GM18507 (cell line): ENCODE results near the gene CTCF.
A peak's percentile ranks its signal among the peaks of the same experiment; 100 is the strongest.

ENCODE experiments used
- DNase-seq: peaks from one replicate; pipeline ENCODE4 v3.0.0; 2011; ENCODE audit warnings: low read depth; ENCODE audit not compliant: insufficient read length; ENCODE audit errors: extremely low spot score
- FAIRE-seq: peaks from 2 replicates; lab custom pipeline; 2011; peaks lifted over from hg19 to GRCh38; lab: Jason Lieb, UNC

CTCF gene

DNA sequence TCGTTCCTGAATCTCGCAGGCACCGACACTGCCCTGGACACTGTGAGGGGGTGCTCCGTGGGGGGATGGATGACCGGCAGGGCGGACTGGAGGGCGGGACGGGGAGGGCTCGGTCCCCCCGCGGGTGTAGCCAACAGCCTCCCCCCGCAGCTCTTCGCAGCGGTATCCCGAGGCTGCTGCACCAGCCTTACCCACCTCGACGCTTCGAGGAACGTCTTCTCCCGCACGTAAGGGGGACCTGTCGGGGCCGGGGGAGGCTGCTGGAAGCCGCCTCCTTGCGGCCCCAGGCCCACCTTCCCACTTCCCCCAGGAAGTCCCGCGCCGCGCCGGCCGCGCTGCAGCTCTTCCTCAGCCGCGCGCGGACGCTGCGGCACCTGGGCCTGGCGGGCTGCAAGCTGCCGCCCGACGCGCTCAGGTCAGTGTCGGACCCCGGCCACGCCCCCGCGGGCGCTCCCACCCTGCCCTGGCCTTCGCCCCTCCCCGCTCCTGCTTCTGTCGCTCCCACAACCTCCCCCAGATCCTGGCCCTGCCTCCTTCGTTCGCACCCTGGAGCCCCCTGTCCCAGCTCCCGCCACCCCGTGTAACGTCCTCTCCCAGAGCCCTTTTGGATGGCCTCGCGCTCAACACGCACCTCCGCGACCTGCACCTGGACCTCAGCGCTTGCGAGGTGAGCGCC lies 85.9 kb downstream of the CTCF start:
- no peak for DNase-seq
- no peak for FAIRE-seq

DNA sequence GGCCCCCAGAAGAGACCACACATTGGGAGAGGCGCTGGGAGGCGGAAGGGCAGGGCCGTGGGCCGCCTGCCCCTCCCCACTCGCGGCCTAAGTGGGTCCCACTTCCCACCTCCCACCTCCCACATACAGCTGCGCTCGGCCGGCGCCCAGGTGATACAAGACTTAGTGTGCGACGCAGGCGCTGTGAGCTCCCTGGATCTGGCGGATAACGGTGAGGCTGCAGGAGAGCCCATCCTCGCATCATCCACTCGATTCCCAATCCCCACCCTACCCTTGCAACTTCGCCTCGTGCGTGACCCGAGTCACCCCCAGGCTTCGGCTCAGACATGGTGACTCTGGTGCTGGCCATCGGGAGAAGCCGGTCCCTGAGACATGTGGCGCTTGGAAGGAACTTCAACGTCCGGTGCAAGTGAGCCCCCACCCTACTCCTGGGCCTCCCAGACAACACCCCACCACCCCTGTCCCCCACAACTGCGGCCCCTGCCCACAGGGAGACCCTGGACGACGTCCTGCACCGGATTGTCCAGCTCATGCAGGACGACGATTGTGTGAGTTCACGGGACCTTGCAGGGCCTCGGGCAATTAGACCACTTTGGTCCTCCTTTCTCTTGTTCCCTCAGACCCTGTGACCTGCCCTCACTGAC lies 86.6 kb downstream of the CTCF start:
- no peak for DNase-seq
- no peak for FAIRE-seq

- FAIRE-seq = no peak
- DNase-seq = no peak
These were observed 87.2 kb downstream of the CTCF start for GRCh38 chr16:67649494-67649931.

DNA sequence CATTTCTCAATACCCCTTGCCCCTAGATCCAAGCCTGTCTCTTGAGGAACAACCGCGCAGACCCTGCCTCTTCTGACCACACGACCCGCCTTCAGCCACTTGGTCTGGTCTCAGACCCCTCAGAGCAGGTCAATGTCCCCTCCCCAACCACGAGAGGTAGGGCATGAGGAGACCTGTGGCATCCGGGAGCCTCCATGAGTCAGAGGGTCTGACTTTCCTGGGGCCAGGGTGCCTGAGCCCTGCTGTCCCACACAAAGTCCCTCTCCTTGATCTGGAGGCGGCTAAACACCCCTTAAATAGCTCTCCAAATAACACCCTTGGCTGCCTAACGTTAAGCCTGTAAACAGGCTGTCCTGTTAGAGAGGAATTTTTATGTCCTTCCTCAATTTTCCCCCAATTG lies 87.7 kb downstream of the CTCF start:
- FAIRE-seq = no peak
- no peak for DNase-seq

DNA sequence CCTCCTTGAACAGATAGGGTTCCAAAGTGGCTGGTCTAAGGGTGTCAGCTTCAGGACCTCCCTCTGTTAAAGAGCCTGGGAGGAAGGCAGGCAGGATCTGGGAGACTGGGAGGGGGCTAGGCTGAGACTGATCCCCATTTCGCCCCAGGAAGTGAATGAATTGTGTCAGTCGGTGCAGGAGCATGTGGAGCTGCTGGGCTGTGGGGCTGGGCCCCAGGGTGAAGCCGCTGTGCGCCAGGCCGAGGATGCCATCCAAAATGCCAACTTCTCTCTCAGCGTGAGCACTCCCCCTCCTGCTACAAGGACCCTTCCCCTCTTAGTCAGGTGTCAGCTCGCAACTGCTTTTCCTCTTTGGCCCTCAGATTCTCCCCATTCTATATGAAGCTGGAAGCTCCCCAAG lies 88.7 kb downstream of the CTCF start:
- FAIRE-seq (no peak), DNase-seq (no peak)

DNA sequence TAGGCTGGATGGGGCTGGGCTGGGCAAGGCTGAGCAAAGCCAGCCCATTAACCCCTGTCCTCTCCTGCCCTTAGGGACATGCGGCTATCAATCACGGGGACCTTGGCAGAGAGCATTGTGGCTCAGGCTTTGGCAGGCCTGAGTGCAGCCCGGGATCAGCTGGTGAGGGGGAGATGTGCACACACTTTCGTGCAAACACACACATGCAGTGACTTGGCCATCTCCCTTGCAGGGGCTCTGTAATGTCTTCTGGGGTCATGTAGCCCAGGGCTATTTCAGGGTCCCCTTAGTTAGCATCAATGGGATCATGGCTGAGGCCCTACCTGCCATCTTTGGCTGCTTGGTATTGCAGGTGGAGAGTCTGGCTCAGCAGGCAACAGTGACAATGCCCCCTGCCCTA lies 89.5 kb downstream of the CTCF start:
- DNase-seq (no peak), FAIRE-seq (no peak)

DNA sequence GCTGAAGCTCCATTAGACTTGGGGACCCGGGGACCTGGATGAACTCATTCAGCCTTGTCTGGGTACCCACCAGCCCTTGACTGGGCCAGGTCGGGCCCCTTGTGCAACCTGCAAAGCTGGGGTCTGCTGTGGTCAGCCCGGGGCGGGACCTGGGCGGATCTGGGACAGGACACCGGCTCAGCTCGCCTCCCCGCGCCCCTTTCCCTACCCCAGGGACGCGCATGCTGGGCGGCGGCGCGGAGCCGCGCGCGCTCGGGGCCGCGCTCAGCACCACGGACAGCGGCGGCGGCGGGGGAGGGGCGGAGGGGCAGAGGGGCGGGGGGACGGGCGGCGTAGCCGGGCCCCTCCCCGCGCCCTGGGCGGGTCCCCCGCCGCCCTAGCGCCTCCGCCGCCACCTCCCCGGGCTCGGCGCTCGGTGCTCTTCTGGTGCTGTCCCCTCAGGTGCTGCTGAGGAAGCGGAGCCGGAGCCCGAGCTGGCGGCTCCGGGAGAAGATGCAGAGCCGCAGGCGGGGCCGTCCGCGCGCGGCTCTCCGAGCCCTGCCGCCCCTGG lies 90.3 kb downstream of the CTCF start:
- no peak for FAIRE-seq
- DNase-seq = no peak

DNA sequence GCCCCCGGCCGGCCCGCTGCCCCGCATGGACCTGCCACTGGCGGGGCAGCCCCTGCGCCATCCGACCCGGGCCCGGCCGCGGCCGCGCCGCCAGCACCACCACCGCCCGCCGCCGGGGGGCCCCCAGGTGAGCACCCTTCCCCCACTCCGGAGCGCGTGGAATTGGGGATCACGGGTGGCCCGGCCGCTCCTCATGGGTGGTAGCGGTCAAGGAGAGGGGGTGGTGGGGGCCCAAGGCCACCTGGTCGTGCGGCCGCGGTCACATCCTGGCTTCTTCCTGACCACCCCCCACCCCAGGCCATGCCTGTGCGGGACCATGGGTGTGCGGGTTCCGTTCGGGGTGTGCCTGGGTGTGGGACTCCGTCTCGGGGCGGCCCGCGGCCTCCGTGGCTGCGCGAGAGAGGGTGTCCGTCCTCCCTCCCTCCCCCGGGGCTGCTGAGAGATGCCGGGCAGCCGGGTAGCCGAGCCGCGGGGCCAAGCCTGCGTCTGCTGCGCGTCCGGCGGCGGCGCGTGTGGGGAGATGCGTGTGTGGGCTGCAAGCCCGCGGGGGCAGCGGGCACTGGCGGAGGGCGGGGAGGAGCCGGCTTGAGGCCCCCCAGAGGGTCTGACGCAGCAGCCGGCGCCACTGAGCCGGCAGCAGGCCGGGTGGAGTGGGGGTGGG lies 90.9 kb downstream of the CTCF start:
- no peak for DNase-seq
- FAIRE-seq = no peak

DNA sequence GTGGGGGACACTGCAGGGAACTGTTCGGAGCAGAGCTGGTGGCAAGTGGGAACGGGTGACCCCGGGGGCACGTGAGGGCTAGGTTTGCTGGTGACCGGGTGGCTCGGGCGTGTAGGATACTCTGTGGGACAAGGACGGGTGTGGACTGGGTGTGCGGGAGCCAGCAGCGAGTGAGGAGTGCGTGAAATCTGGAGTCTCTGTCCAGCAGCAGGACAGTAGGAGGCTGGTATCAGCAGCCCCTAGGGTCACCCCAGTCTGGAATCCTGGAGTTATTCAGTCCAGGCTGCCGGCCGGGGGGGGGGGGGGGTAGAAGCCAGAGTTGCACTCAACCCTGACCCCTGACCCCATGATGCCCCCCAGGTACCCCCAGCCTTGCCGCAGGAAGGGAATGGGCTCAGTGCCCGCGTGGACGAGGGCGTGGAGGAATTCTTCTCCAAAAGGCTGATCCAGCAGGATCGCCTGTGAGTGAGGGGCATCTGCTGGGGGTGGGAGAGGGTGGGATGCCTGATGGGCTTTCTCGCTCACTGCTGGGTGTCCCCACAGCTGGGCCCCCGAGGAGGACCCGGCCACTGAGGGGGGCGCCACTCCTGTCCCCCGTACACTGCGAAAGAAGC lies 91.6 kb downstream of the CTCF start:
- FAIRE-seq (no peak), DNase-seq (no peak)

DNA sequence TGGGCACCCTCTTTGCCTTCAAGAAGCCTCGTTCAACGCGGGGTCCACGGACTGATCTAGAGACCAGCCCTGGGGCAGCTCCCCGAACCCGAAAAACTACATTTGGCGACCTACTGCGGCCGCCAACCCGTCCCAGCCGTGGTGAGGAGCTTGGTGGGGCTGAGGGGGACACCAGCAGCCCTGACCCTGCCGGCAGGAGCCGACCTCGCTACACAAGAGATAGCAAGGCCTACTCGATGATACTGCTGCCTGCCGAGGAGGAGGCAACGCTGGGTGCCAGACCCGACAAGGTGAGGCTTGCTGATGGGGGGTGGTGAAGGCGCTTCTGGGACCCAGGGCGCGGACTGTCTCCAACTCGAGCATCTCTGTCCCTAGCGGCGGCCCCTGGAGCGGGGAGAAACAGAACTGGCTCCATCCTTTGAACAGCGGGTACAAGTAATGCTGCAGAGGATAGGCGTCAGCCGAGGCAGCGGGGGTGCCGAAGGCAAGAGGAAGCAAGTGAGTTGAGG lies 92.1 kb downstream of the CTCF start:
- DNase-seq (no peak), FAIRE-seq (no peak)

- no peak for FAIRE-seq
- no peak for DNase-seq
These were observed 93.0 kb downstream of the CTCF start for GRCh38 chr16:67655363-67655762.

DNA sequence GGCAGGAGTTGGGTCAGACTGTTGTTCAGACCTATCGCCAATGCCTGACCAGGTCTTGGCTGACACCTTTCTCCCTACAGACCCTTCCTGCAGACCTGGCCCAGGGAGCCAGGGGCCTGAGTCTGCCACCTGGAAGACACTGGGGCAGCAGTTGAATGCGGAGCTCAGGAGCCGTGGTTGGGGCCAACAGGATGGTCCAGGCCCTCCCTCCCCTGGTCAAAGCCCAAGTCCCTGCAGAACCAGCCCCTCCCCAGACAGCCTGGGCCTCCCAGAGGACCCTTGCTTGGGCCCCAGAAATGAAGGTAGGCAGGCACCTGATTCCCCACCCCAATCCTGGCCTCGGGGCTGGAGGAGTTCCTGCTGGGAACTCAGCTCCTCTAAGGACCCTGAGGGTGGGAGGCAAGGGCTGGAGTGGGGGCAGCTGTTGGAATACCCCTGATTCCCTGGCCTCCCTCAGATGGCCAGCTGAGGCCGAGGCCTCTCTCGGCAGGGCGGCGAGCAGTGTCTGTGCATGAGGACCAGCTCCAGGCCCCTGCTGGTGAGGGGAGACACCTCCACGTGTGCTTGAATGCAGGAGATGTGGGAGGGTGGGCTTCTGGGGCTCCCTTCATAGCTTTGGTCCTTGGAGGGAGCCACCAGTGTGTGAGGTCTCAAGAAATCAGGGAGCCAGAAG lies 94.2 kb downstream of the CTCF start:
- DNase-seq (no peak), FAIRE-seq (no peak)

DNA sequence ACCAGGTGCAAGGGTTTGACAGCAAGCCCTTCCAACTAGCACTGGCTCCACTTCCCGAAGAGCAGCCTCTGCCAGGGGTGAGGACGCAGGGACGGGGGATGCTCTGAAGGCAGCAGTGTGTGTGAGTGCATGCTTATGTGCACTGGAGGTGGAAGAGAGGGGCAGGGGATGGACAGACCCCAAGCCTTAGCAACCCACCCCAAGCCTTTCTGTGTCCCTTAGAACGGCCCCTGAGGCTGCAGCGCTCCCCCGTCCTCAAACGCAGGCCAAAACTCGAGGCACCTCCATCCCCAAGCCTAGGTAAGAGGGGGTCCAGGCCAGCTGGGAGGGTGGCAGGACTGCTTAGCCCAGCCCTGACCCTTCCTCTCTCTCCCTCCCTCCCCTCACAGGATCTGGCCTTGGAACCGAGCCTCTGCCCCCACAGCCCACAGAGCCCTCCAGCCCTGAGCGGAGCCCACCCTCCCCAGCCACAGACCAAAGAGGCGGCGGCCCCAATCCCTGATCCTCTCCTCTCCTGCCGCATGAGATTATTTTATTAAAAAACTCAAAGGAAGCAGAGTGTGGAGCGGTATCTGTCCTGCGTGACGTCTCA lies 94.8 kb downstream of the CTCF start:
- FAIRE-seq = no peak
- no peak for DNase-seq

DNA sequence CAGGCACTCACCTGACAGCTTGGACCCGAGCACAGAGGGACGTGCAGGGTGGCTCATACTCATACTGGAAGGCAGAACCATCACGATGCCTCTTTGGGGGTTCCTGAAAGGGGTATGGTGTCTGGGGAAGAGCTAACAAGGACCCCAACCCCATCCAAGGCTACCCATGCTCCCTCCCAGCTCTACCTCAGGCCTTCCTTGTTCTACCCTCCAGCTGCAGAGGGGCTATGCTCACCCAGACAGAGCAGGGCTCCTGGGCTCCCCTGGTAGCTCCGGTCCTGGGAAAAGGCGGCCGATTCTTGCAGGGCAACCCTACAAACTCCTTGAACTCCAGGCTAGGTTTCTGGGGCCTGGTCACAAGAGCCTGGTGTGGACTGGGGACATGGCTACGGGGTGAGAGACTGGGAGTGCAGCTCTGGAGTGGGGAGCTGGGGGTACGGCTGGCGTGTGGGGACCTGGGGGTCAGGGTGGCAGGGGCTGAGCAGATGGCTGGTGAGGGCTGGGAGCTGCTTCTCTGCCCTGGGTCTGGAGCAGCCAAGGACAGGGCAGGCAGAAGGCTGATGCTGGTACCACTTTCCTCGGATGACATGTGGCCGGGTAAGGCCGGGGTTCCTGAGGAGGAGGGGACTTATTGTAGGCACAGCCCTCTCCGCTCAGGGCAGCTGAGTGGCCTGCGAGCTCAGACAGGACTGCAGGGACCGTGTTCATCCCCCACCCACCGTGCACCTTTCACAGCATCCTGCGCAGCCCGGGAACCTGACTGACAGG lies 95.6 kb downstream of the CTCF start:
- FAIRE-seq (no peak), DNase-seq (no peak)

GRCh38 chr16:67658849-67659674 lies 96.7 kb downstream of the CTCF start:
- FAIRE-seq (no peak), DNase-seq (no peak)

GRCh38 chr16:67659675-67660563 lies 97.6 kb downstream of the CTCF start, which contains the start of gene ACD:
TSS of gene ACD (minus strand) at chr16:67660260. CDS start at chr16:67660220, 40 bp downstream.
- DNase-seq (peak; percentile 100), FAIRE-seq (no peak)
